HG03432 (cell line): Measurements from ENCODE around the gene PCDHB4.
"Not testable (repeated sequence)": the region's sequence is repeated elsewhere in the genome, so short reads cannot be mapped to it uniquely, and the experiment has no call there.

Experiments
- ATAC-seq: cut with Tn5 transposase; IDR thresholded peaks from one replicate; pipeline ENCODE4 v1.9.1; 2021; ENCODE audit warnings: mild to moderate bottlenecking, moderate library complexity; ENCODE audit not compliant: unreplicated experiment

Gene PCDHB4

DNA sequence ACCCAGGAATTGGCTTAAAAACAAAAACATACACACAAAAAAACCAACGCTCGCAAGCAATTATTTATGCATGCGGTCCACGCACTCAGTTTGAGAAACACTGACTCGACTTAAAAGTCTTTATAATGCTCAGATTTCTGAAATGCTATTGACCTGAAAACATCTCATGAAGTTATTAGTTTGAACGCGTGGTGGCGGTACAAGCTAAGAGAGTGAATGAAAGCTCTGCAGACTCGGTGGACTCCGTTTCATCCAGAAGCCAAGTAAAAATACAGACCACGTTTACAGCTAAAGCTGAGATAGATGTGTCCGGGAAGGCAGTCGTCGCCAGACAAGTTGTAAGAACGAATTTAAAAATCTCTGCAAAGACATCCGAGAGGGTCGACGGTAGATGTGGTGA lies 28.2 kb downstream of the PCDHB4 start, which contains the start of gene PCDHB6:
Gene PCDHB6, plus strand, starts transcription at position 246 of the 400 bp plus-strand sequence. CDS start 201 bp downstream, outside the sequence.
- no peak for ATAC-seq

DNA sequence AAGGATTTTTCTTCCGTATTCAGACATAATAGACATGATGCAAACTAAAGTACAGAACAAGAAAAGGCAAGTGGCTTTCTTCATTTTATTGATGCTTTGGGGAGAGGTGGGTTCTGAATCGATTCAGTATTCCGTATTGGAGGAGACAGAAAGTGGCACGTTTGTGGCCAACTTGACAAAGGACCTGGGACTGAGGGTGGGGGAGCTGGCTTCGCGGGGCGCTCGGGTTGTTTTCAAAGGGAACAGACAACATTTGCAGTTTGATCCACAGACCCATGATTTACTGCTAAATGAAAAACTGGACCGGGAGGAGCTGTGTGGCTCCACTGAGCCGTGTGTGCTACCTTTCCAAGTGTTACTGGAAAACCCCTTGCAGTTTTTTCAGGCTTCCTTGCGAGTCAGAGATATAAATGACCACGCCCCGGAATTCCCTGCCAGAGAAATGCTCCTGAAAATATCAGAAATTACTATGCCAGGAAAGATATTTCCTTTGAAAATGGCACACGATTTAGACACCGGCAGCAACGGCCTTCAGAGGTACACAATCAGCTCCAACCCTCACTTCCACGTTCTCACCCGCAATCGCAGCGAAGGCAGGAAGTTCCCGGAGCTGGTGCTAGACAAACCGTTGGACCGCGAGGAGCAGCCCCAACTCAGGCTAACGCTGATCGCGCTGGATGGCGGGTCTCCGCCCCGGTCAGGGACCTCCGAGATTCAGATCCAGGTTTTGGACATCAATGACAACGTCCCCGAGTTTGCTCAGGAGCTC lies 28.8 kb downstream of the PCDHB4 start:
- no peak for ATAC-seq

DNA sequence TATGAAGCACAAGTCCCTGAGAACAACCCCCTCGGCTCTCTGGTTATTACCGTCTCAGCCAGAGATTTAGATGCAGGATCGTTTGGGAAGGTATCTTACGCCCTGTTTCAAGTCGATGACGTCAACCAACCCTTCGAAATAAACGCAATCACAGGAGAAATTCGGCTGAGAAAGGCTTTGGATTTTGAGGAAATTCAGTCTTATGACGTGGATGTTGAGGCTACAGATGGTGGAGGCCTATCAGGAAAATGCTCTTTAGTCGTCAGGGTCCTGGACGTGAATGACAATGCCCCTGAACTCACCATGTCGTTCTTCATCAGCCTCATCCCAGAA lies 29.3 kb downstream of the PCDHB4 start:
- no peak for ATAC-seq

DNA sequence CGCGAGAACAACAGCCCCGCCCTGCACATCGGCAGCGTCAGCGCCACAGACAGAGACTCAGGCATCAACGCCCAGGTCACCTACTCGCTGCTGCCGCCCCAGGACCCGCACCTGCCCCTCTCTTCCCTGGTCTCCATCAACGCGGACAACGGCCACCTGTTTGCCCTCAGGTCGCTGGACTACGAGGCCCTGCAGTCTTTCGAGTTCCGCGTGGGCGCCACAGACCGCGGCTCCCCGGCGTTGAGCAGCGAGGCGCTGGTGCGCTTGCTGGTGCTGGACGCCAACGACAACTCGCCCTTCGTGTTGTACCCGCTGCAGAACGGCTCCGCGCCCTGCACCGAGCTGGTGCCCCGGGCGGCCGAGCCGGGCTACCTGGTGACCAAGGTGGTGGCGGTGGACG lies 30.0 kb downstream of the PCDHB4 start:
- not testable (repeated sequence) for ATAC-seq

DNA sequence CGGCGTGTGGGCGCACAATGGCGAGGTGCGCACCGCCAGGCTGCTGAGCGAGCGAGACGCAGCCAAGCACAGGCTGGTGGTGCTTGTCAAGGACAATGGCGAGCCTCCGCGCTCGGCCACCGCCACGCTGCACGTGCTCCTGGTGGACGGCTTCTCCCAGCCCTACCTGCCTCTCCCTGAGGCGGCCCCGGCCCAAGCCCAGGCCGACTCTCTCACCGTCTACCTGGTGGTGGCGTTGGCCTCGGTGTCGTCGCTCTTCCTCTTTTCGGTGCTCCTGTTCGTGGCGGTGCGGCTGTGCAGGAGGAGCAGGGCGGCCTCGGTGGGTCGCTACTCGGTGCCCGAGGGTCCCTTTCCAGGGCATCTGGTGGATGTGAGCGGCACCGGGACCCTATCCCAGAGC lies 30.5 kb downstream of the PCDHB4 start:
- not testable (repeated sequence) for ATAC-seq

DNA sequence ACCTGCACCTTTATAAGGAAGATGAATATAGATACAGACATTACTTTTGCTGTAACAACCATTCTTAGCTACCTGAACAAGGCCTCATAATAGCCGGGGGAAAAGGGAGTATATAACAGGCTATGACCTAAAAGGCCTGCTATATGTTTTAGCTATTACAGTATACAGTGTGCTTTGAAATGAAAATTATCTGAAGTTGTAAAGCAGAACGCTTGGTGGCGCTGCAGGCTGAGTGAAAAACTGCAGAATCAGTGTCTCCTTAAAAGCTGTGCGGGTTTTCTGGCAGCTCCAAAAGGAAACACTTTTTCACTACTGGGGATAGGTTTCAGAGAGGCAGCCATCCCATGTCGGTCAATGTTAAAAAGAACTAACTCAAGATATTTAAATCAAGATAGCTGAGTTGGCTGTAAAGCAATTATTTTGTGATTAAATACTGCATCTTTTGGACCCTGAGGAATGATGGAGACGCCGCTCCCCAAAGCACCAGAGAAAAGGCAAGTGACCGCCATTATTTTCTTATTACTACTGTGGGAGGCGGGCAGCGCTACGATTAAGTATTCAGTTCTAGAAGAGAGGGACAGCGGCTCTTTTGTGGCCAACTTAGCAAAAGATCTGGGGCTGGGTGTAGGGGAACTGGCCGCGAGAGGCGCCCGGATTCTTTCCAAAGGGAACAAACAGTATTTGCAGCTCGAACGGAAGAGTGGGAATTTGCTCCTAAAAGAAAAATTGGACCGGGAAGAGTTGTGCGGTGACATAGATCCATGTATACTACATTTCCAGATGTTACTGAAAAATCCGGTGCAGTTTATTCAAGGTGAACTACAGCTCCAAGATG lies 34.1 kb downstream of the PCDHB4 start:
- no peak for ATAC-seq

DNA sequence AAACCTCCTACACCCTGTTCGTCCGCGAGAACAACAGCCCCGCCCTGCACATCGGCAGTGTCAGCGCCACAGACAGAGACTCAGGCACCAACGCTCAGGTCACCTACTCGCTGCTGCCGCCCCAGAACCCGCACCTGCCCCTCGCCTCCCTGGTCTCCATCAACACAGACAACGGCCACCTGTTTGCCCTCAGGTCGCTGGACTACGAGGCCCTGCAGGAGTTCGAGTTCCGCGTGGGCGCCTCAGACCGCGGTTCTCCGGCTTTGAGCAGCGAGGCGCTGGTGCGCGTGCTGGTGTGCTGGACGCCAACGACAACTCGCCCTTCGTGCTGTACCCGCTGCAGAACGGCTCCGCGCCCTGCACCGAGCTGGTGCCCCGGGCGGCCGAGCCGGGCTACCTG lies 35.7 kb downstream of the PCDHB4 start:
- not testable (repeated sequence) for ATAC-seq

DNA sequence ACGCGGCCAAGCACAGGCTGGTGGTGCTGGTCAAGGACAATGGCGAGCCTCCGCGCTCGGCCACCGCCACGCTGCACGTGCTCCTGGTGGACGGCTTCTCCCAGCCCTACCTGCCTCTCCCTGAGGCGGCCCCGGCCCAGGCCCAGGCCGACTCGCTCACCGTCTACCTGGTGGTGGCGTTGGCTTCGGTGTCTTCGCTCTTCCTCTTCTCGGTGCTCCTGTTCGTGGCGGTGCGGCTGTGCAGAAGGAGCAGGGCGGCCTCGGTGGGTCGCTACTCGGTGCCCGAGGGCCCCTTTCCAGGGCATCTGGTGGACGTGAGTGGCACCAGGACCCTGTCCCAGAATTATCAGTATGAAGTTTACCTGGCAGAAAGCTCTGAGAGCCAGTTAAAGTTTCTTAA lies 36.3 kb downstream of the PCDHB4 start:
- not testable (repeated sequence) for ATAC-seq

DNA sequence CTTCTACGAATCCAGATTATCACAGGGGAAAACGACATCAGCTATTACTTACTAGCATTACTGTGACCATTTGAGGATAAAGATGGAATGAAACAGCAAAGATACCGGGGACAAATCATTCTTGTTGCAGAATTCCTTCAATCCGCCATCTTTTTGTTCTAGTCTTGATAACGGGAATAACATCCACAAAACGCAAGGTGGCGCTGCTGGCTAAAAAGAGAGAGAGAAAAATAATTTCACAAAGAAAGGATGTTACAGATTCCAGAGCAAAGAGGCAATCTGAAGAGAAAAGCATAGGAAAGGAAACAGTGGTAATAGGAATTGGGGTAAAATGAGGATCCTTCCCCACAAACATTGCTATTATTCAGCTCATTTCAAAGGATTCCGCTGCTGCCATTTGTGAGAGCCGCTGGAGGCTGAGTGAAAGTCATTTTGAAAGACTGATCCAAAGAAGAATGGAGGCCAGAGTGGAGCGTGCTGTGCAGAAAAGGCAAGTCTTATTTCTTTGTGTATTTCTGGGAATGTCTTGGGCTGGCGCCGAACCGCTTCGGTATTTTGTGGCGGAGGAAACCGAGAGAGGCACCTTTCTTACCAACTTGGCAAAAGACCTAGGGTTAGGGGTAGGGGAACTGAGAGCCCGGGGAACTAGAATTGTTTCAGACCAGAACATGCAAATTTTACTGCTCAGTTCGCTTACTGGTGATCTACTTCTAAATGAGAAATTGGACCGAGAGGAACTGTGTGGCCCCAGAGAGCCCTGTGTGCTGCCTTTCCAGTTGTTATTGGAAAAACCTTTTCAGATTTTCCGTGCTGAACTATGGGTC lies 51.0 kb downstream of the PCDHB4 start, which contains the start of gene PCDHB7:
Gene PCDHB7, plus strand, starts transcription at position 264 of the 824 bp plus-strand sequence. Its CDS starts 192 bp downstream, at position 456.
- no peak for ATAC-seq

DNA sequence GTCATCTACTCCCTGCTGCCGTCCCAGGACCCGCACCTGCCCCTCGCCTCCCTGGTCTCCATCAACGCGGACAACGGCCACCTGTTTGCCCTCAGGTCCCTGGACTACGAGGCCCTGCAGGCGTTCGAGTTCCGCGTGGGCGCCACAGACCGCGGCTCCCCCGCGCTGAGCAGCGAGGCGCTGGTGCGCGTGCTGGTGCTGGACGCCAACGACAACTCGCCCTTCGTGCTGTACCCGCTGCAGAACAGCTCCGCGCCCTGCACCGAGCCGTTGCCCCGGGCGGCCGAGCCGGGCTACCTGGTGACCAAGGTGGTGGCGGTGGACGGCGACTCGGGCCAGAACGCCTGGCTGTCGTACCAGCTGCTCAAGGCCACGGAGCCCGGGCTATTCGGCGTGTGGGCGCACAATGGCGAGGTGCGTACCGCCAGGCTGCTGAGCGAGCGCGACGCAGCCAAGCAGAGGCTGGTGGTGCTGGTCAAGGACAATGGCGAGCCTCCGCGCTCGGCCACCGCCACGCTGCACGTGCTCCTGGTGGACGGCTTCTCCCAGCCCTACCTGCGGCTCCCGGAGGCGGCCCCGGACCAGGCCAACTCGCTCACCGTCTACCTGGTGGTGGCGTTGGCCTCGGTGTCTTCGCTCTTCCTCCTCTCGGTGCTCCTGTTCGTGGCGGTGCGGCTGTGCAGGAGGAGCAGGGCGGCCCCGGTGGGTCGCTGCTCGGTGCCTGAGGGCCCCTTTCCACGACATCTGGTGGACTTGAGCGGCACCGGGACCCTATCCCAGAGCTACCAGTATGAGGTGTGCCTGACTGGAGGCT lies 52.9 kb downstream of the PCDHB4 start:
- ATAC-seq, result not testable (repeated sequence)
